IMR-90 (cell line): ENCODE measurements around the gene TPSD1. TPM values are rescaled to one million over a fixed set of nuclear protein-coding genes. Genes with fewer than 3 reads are reported as not detected.

Experiments used
- ATAC-seq: fragments of 200-7000 bp; cut with Tn5 transposase; 2 replicates; pipeline ENCODE4 v1.9.1; 2020; ENCODE audit warnings: low read depth, mild to moderate bottlenecking, moderate library complexity
- BruUV-seq: library from RNA; stranded (reverse); fragments of 400-500 nt; replicated peaks from 2 replicates; lab custom pipeline; 2021; lab: Mats Ljungman, UMichigan
- CTCF ChIA-PET: fragments of 300-600 bp; formaldehyde crosslinking; extraction: SDS; loops from one replicate; lab custom pipeline; 2021; ENCODE audit warnings: antibody characterized with exemption; lab: Yijun Ruan, JAX
- POLR2A ChIA-PET: fragments of 300-600 bp; sonication (Branson Sonifier 250); formaldehyde crosslinking; loops from one replicate; lab custom pipeline; 2022; ENCODE audit warnings: antibody characterized with exemption; ENCODE audit not compliant: unreplicated experiment; lab: Charles Lee
- DNase-seq: peaks from one replicate; pipeline ENCODE4 v3.0.0; 2013
- H2AFZ ChIP-seq: replicated peaks from 2 replicates; pipeline ENCODE3; 2013; ENCODE audit warnings: low read length, mild to moderate bottlenecking; ENCODE audit not compliant: poor library complexity
- H2AK5ac ChIP-seq: 2 replicates; pipeline ENCODE4 v1.6.1; 2013; ENCODE audit warnings: low read depth, low read length, inconsistent platforms
- H2AK9ac ChIP-seq: replicated peaks from 2 replicates; pipeline ENCODE3; 2013; ENCODE audit warnings: mild to moderate bottlenecking, low read depth, low read length, moderate library complexity; ENCODE audit not compliant: poor library complexity
- H2BK120ac ChIP-seq: 2 replicates; pipeline ENCODE4 v1.6.1; 2013; ENCODE audit warnings: low read depth, low read length, inconsistent platforms
- H2BK15ac ChIP-seq: 3 replicates; pipeline ENCODE4 v1.6.1; 2013; ENCODE audit warnings: low read depth, low read length, inconsistent platforms
- H2BK20ac ChIP-seq: 2 replicates; pipeline ENCODE4 v1.6.1; 2013; ENCODE audit warnings: low read depth, mild to moderate bottlenecking, inconsistent platforms, low read length, moderate library complexity
- H2BK5ac ChIP-seq: 2 replicates; pipeline ENCODE4 v1.6.1; 2013; ENCODE audit warnings: mild to moderate bottlenecking, low read depth, low read length, inconsistent platforms; ENCODE audit not compliant: poor library complexity, severe bottlenecking
- H3K14ac ChIP-seq: replicated peaks from 2 replicates; pipeline ENCODE4 v1.6.1; 2013; ENCODE audit warnings: low read depth, low read length, inconsistent platforms
- H3K18ac ChIP-seq: 2 replicates; pipeline ENCODE4 v1.6.1; 2013; ENCODE audit warnings: low read depth, low read length, control low read depth
- H3K23ac ChIP-seq: 2 replicates; pipeline ENCODE4 v1.6.1; 2013; ENCODE audit warnings: low read depth, low read length, inconsistent platforms
- H3K27ac ChIP-seq: 2 replicates; pipeline ENCODE4 v1.5.1; 2013; ENCODE audit warnings: mild to moderate bottlenecking, control low read depth, low read length; ENCODE audit not compliant: insufficient read depth
- H3K27me3 ChIP-seq: 2 replicates; pipeline ENCODE4 v1.6.1; 2013; ENCODE audit warnings: low read length; ENCODE audit not compliant: control insufficient read depth, insufficient read depth
- H3K36me3 ChIP-seq: 2 replicates; pipeline ENCODE4 v1.6.1; 2013; ENCODE audit warnings: low read length, mixed read lengths; ENCODE audit not compliant: control insufficient read depth, insufficient read depth
- H3K4ac ChIP-seq: 2 replicates; pipeline ENCODE4 v1.6.1; 2013; ENCODE audit warnings: low read depth, low read length, inconsistent platforms
- H3K4me1 ChIP-seq: 2 replicates; pipeline ENCODE4 v1.6.1; 2013; ENCODE audit warnings: low read length, mixed read lengths; ENCODE audit not compliant: control insufficient read depth, insufficient read depth
- H3K4me2 ChIP-seq: 2 replicates; pipeline ENCODE4 v1.6.1; 2013; ENCODE audit warnings: low read depth, mild to moderate bottlenecking, control low read depth, low read length, moderate library complexity
- H3K4me3 ChIP-seq: 2 replicates; pipeline ENCODE4 v1.5.1; 2013; ENCODE audit warnings: low read depth, mild to moderate bottlenecking, control low read depth, low read length, moderate library complexity; ENCODE audit not compliant: insufficient read depth
- H3K56ac ChIP-seq: 2 replicates; pipeline ENCODE4 v1.6.1; 2013; ENCODE audit warnings: low read length, inconsistent platforms; ENCODE audit not compliant: insufficient read depth; ENCODE audit errors: extremely low read depth
- H3K79me1 ChIP-seq, 2 experiments: 2 replicates each; pipeline ENCODE4 v1.6.1; 2013; ENCODE audit warnings: low read length in 2 of 2, inconsistent platforms in 1 of 2, low read depth in 1 of 2
- H3K9ac ChIP-seq: 2 replicates; pipeline ENCODE4 v1.6.1; 2013; ENCODE audit warnings: low read depth, low read length, control low read depth
- H3K9me1 ChIP-seq: 2 replicates; pipeline ENCODE4 v1.6.1; 2013; ENCODE audit warnings: low read length, inconsistent platforms; ENCODE audit not compliant: insufficient read depth
- H3K9me3 ChIP-seq: 2 replicates; pipeline ENCODE4 v1.6.1; 2013; ENCODE audit warnings: low read length; ENCODE audit not compliant: control insufficient read depth, insufficient read depth
- H4K20me1 ChIP-seq: 2 replicates; pipeline ENCODE4 v1.6.1; 2013; ENCODE audit warnings: low read length, inconsistent platforms; ENCODE audit not compliant: insufficient read depth
- H4K5ac ChIP-seq: 2 replicates; pipeline ENCODE4 v1.6.1; 2013; ENCODE audit warnings: mild to moderate bottlenecking, low read depth, low read length, control low read depth
- H4K8ac ChIP-seq, 2 experiments: 2 replicates each; pipeline ENCODE4 v1.6.1; 2013; ENCODE audit warnings: low read depth in 2 of 2, low read length in 2 of 2, control low read depth in 1 of 2, inconsistent platforms in 1 of 2
- H4K91ac ChIP-seq: 2 replicates; pipeline ENCODE4 v1.6.1; 2013; ENCODE audit warnings: low read depth, low read length, inconsistent platforms; ENCODE audit not compliant: insufficient read depth
- RFX5 ChIP-seq: IDR thresholded peaks from 2 replicates; pipeline ENCODE4 v1.8.0; 2012; ENCODE audit warnings: low read depth, mild to moderate bottlenecking, low read length, moderate library complexity
- WGBS, 2 experiments: methylation state at CpG; one replicate each; pipeline versions ENCODE4 v1.1.5 to v1.1.7; 2013; ENCODE audit warnings: missing lambda C conversion rate in 2 of 2; ENCODE audit not compliant: insufficient read length in 1 of 2; ENCODE audit errors: extremely low coverage in 2 of 2; 5-methylcytosine and 5-hydroxymethylcytosine counted together
- dilution Hi-C: fragments of 300-500 bp; cut with HindIII; formaldehyde crosslinking; loops from one replicate; pipeline ENCODE4 v1.14.3; 2018; ENCODE audit warnings: low sequenced_read_pairs; ENCODE audit not compliant: unreplicated experiment
- in situ Hi-C: fragments of 300-500 bp; cut with MboI; formaldehyde crosslinking; loops from 3 replicates; pipeline ENCODE4 v1.14.3; 2019; ENCODE audit warnings: low sequenced_read_pairs, inconsistent platforms, mixed read lengths
- intact Hi-C: fragments of 100-400 bp; cut with micrococcal nuclease; formaldehyde crosslinking; loops from 2 replicates; pipeline ENCODE4 v1.10.0; 2022
- polyA plus RNA-seq, 3 experiments: library from polyadenylated mRNA; depleted of rRNA; stranded (reverse); fragments of >200 nt; gene quantifications; 2 replicates each; pipeline ENCODE4 v1.2.3, GENCODE V29; 2012; ENCODE audit warnings: low replicate concordance in 1 of 3
- total RNA-seq: library from RNA; depleted of rRNA; stranded (reverse); fragments of >200 nt; gene quantifications from 2 replicates; pipeline ENCODE4 v1.2.3, GENCODE V29; 2012

The TPSD1 gene
- total and polyA plus RNA-seq, 2 of the 4 experiments (the other 2 are of a cell fraction): not detected

GRCh38 chr16:1206786-1207185 is 49.1 kb upstream of the TPSD1 start:
- Histone ChIP-seq H4K8ac (no peak overlapping the region), H3K4me1 (no peaks in the 10 kb centered on the region), H3K9me1 (no peaks in the 10 kb centered on the region), H2BK120ac (no peak overlapping the region), H3K9me3 (no peaks in the 10 kb centered on the region), H3K4me3 (no peak overlapping the region), H2BK15ac (no peak overlapping the region), H4K5ac (no peak overlapping the region), H3K79me1 (no peaks in the 10 kb centered on the region), H2BK5ac (no peak overlapping the region), H3K4ac (no peak overlapping the region), H2AFZ (no peak overlapping the region), H3K27ac (no peak overlapping the region), H3K27me3 (no peaks in the 10 kb centered on the region), H2BK20ac (no peak overlapping the region), H3K9ac (no peak overlapping the region), H3K36me3 (no peaks in the 10 kb centered on the region; the same call in 1 of the 2 replicates), H2AK9ac (no peak overlapping the region), H3K56ac (no peak overlapping the region), H3K14ac (no peak overlapping the region), H3K18ac (no peak overlapping the region), H4K20me1 (no peaks in the 10 kb centered on the region), H3K23ac (no peak overlapping the region), H4K91ac (no peak overlapping the region), H3K4me2 (no peak overlapping the region), H2AK5ac (no peak overlapping the region)
- TF ChIP-seq RFX5: no peak
- 59% methylated on average over 4 of the region's 16 CpGs; no CpG with 5 or more reads in 1 of the 2 experiments for WGBS, 2 experiments
- dilution Hi-C loops (no loop called here), intact Hi-C loops (no loop called here), in situ Hi-C loops (loop anchor here (25.0 kb wide), 1 partner anchor 394 kb away; the partner anchor contains the start of gene GNG13)
- ChIA-PET CTCF (no interaction called here), POLR2A (no interaction called here)
- DNase-seq (no peak), ATAC-seq (no peak)
- BruUV-seq: no TSS peak
